ENCODE data around the gene SIRPB1.
"Not testable (repeated sequence)": the region's sequence is repeated elsewhere in the genome, so short reads cannot be mapped to it uniquely, and the experiment has no call there.

Gene SIRPB1

GRCh38 chr20:1619861-1620444 lies at the start of gene SIRPB1:
Gene SIRPB1 (minus strand): TSS chr20:1620009. CDS start chr20:1619944, 65 bp downstream.
- DNase-seq = no peak

GRCh38 chr20:1669304-1669703 lies 49.5 kb upstream of the SIRPB1 start:
- no peak for DNase-seq

GRCh38 chr20:1667502-1668085 lies 47.8 kb upstream of the SIRPB1 start:
- DNase-seq = no peak

GRCh38 chr20:1666802-1667201 lies 47.0 kb upstream of the SIRPB1 start:
- DNase-seq = no peak

- no peak for DNase-seq
Observed at GRCh38 chr20:1665345-1665744, 45.5 kb upstream of the SIRPB1 start.

- DNase-seq = peak in 2 of 4 experiments; percentile 10 to 43
Observed at GRCh38 chr20:1664911-1665310, 45.1 kb upstream of the SIRPB1 start.

GRCh38 chr20:1663917-1664316 lies 44.1 kb upstream of the SIRPB1 start:
- DNase-seq = no peak

GRCh38 chr20:1661542-1662299 lies 41.9 kb upstream of the SIRPB1 start:
- no peak for DNase-seq

- no peak for DNase-seq
Observed at GRCh38 chr20:1660246-1660645, 40.4 kb upstream of the SIRPB1 start.

GRCh38 chr20:1657556-1658334 lies 37.9 kb upstream of the SIRPB1 start, which contains the start of gene SIRPG:
Gene SIRPG (minus strand): TSS chr20:1657779. CDS start chr20:1657714, 65 bp downstream.
- DNase-seq = no peak

GRCh38 chr20:1656844-1657243 lies 37.0 kb upstream of the SIRPB1 start:
- no peak for DNase-seq

GRCh38 chr20:1654996-1655395 lies 35.2 kb upstream of the SIRPB1 start:
- DNase-seq = no peak

GRCh38 chr20:1652960-1653359 lies 33.2 kb upstream of the SIRPB1 start:
- no peak for DNase-seq

- no peak for DNase-seq
Observed at GRCh38 chr20:1652104-1652503, 32.3 kb upstream of the SIRPB1 start.

- no peak for DNase-seq
Observed at GRCh38 chr20:1651268-1652058, 31.7 kb upstream of the SIRPB1 start.

GRCh38 chr20:1648101-1648500 lies 28.3 kb upstream of the SIRPB1 start:
- no peak for DNase-seq

- DNase-seq = no peak
Observed at GRCh38 chr20:1646975-1647431, 27.2 kb upstream of the SIRPB1 start.

- no peak for DNase-seq
Observed at GRCh38 chr20:1644101-1644962, 24.5 kb upstream of the SIRPB1 start.

- not testable (repeated sequence) for DNase-seq
Observed at GRCh38 chr20:1638643-1639042, 18.8 kb upstream of the SIRPB1 start.

- no peak for DNase-seq
Observed at GRCh38 chr20:1637755-1638154, 17.9 kb upstream of the SIRPB1 start.

GRCh38 chr20:1637226-1637625 lies 17.4 kb upstream of the SIRPB1 start:
- no peak for DNase-seq

Data from activated naive CD4-positive, alpha-beta T cell (primary cell).